Kidney (tissue), 14 donors: Measurements from ENCODE around the gene KIF14. TPM values are rescaled to one million over a fixed set of nuclear protein-coding genes. Genes with fewer than 3 reads are reported as not detected.
"Not testable (repeated sequence)": the region's sequence is repeated elsewhere in the genome, so short reads cannot be mapped to it uniquely, and the experiment has no call there.

Experiments
- DNase-seq, 5 donors: peaks; one replicate each; pipeline ENCODE4 v3.0.0-alpha.2; 2013 to 2020
- FAIRE-seq: peaks from 2 replicates; lab custom pipeline; 2012; peaks lifted over from hg19 to GRCh38; lab: Jason Lieb, UNC
- H3K27ac ChIP-seq, 2 donors: one replicate each; pipeline ENCODE4 v1.7.0; 2013; ENCODE audit warnings: low read depth in 2 of 2, low read length in 2 of 2, inconsistent platforms in 1 of 2
- H3K27me3 ChIP-seq: one replicate; pipeline ENCODE4 v1.7.1; 2013; ENCODE audit warnings: low read length, inconsistent platforms; ENCODE audit not compliant: control insufficient read depth, insufficient read depth
- H3K36me3 ChIP-seq, 3 donors: one replicate each; pipeline versions ENCODE4 v1.7.0 to v1.7.1; 2013; ENCODE audit warnings: low read length in 3 of 3, control low read depth in 1 of 3, inconsistent platforms in 1 of 3; ENCODE audit not compliant: insufficient read depth in 3 of 3, control insufficient read depth in 2 of 3
- H3K4me1 ChIP-seq, 3 donors: one replicate each; pipeline versions ENCODE4 v1.7.0 to v1.7.1; 2013; ENCODE audit warnings: low read length in 3 of 3, inconsistent platforms in 1 of 3, low read depth in 1 of 3; ENCODE audit not compliant: control insufficient read depth in 2 of 3, insufficient read depth in 2 of 3
- H3K4me3 ChIP-seq, 3 donors: one replicate each; pipeline versions ENCODE4 v1.7.0 to v1.8.1; 2013; ENCODE audit warnings: low read length in 3 of 3, control low read depth in 1 of 3, inconsistent platforms in 1 of 3
- H3K9ac ChIP-seq, 3 donors: one replicate each; pipeline versions ENCODE4 v1.7.0 to v1.7.1; 2013; ENCODE audit warnings: low read length in 3 of 3, control low read depth in 1 of 3, inconsistent platforms in 1 of 3
- H3K9me3 ChIP-seq, 3 donors: one replicate each; pipeline versions ENCODE4 v1.7.0 to v1.7.1; 2013; ENCODE audit warnings: low read length in 3 of 3, control low read depth in 1 of 3, inconsistent platforms in 1 of 3; ENCODE audit not compliant: control insufficient read depth in 2 of 3, insufficient read depth in 1 of 3
- CTCF ChIP-seq: IDR thresholded peaks from 3 replicates; pipeline ENCODE4 v1.5.1; 2012; ENCODE audit warnings: mild to moderate bottlenecking, moderate library complexity, borderline replicate concordance; ENCODE audit not compliant: insufficient read depth; ENCODE audit errors: extremely low read depth
- intact Hi-C: fragments of 100-400 bp; cut with DNase I; formaldehyde crosslinking; loops from one replicate; pipeline ENCODE4 v1.11.1; 2022
- polyA plus RNA-seq: library from polyadenylated mRNA; stranded (reverse); fragments of 350-450 nt; fragmentation: Illumina TruSeq; extraction: RNeasy Lipid Tissue Mini Kit (QIAGEN cat#74804); gene quantifications from one replicate; pipeline ENCODE4 v1.2.3, GENCODE V29; 2014; ENCODE audit warnings: low read depth, low replicate concordance; ENCODE audit not compliant: insufficient read depth
- total RNA-seq: library from RNA; stranded (reverse); fragmentation: NEBNext Ultra II Directional; extraction: Animal tissue kit (Norgen Biotek cat#: 25700); gene quantifications from one replicate; pipeline ENCODE4 v1.2.1, GENCODE V29; 2021
- donor health status: control.
- donor health status: control.
- donor health status: control.
- donor health status: control.
- donor health status: control.
- donor health status: DM: yes; HTN: yes; CAD: no.
- donor health status: Normal renal cell carcinoma (clear cell type).

KIF14 gene
- total and polyA plus RNA-seq, 2 donors from 2014 or later, result 0.19 TPM; not detected in 1

DNA sequence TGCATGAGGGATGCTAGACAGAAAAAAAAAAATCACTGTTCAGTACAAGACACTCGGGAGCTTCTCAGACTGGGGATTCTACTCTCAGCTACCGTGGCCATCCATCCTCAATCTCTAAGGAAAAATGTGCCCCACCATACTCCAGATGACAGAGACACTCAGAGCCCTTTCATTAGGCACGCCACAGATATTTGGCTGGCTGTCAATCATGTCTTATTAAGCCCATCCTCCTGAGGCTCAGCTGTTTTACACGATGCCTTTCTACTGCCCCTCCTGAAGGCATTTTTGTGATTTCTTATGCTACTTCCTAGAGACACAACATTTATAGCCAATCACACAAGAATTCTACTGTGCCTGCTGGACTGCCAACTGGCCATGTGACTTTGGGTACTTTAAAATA lies 92.9 kb downstream of the KIF14 start:
- Histone ChIP-seq H3K4me1 (no peaks in the 10 kb centered on the region), H3K27ac (no peak overlapping the region), H3K27me3 (no peaks in the 10 kb centered on the region), H3K9ac (no peak overlapping the region), H3K36me3 (no peaks in the 10 kb centered on the region), H3K9me3 (no peaks in the 10 kb centered on the region), H3K4me3 (no peak overlapping the region)
- DNase-seq, result no peak
- no peak for TF ChIP-seq CTCF
- no peak for FAIRE-seq
- intact Hi-C loops, result no loop called here

GRCh38 chr1:200526709-200527612 lies 93.6 kb downstream of the KIF14 start:
- Histone ChIP-seq H3K9me3 (no peaks in the 10 kb centered on the region), H3K27me3 (no peaks in the 10 kb centered on the region), H3K36me3 (no peaks in the 10 kb centered on the region), H3K27ac (no peak overlapping the region), H3K4me1 (no peaks in the 10 kb centered on the region), H3K4me3 (no peak overlapping the region), H3K9ac (no peak overlapping the region)
- TF ChIP-seq CTCF, result no peak
- intact Hi-C loops, result no loop called here
- FAIRE-seq (no peak), DNase-seq (no peak)

DNA sequence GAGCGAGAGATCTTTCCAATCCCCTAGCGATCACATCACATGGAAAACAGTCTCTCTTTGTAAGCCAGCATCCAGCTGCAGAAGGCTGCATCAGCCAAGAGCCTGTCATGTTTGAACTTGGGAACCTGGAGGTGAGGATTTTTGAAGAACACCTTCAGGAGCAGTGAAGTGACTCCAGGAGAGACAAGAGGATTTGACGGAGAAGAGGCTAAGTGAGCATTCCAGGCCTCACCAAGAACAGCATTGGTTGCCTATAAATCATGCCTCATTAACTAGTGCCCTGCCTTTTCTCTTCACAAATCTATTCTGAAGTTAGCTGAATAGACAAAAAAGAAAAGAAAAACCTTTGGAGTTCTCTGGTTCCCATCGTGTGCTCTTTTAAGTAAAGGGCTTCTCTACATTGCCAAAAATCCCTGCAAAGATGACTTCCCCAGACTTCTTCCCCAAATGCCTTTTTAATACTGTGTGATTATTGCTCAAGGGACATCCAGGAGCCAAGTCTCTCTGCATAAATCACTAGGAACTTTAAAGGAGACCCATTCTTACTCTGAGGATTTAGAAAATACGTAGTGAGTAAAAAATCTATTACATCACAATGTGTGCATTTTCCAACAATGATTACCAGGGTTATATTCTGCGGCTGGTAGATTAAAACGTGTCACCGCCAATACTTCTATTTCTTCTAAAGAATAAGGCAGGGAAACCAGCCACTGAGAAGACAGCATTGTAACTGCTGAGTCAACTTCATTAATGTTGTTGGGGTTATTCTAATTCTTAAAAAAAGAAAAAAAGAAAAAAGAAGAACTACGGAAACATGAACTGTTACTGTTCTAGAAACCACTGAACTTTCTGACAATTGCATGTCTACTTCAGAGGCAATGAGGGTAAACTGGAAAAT lies 95.2 kb downstream of the KIF14 start:
- H3K9me3 ChIP-seq, result no peaks in the 10 kb centered on the region
- no peaks in the 10 kb centered on the region for H3K4me1 ChIP-seq
- H3K9ac ChIP-seq, result no peak overlapping the region
- DNase-seq (peak in 2 of 5 donors; percentile 45 to 46), FAIRE-seq (no peak)
- H3K27me3 ChIP-seq, result no peaks in the 10 kb centered on the region
- no peaks in the 10 kb centered on the region for H3K36me3 ChIP-seq
- H3K4me3 ChIP-seq, result no peak overlapping the region
- intact Hi-C loops, result no loop called here
- no peak overlapping the region for H3K27ac ChIP-seq
- no peak for TF ChIP-seq CTCF

- H3K36me3 ChIP-seq, H3K27ac ChIP-seq, DNase-seq, H3K4me3 ChIP-seq, H3K9ac ChIP-seq, H3K27me3 ChIP-seq, FAIRE-seq, H3K9me3 ChIP-seq, H3K4me1 ChIP-seq, intact Hi-C loops: not testable (repeated sequence)
These were observed 96.0 kb downstream of the KIF14 start for GRCh38 chr1:200524551-200524950.
